ENCODE results near the gene ADCY1.

ADCY1 gene

GRCh38 chr7:45592230-45592991 is 18.2 kb downstream of the ADCY1 start:
- TF ChIP-seq EZH2phosphoT487 (IDR thresholded peaks at IDR 0.05; ENCODE audit: borderline replicate concordance) (no peak), CTCF (conservative IDR thresholded peaks at IDR 0.05; ENCODE audit: low read length) (no peak)
- Histone ChIP-seq H3K9me3 (ENCODE audit: insufficient read depth, low read depth, low read length) (no peaks in the 10 kb centered on the region), H2AFZ (ENCODE audit: low read length) (no peak overlapping the region), H3K36me3 (ENCODE audit: insufficient read depth, low read length) (no peaks in the 10 kb centered on the region), H4K20me1 (ENCODE audit: insufficient read depth, low read length, poor library complexity, severe bottlenecking) (no peaks in the 10 kb centered on the region), H3K4me1 (ENCODE audit: insufficient read depth, low read length, poor library complexity, severe bottlenecking) (no peaks in the 10 kb centered on the region), H3K4me3 (ENCODE audit: low read length, poor library complexity, severe bottlenecking) (no peak overlapping the region), H3K9me2 (replicated peaks; ENCODE audit: low read depth, low read length) (no peaks in the 10 kb centered on the region), H3K27me3 (ENCODE audit: insufficient read depth, low read length, poor library complexity, severe bottlenecking) (no peaks in the 10 kb centered on the region), H3F3A (ENCODE audit: low read depth) (no peaks in the 10 kb centered on the region), H3K4me2 (ENCODE audit: low read depth, low read length, poor library complexity, severe bottlenecking) (no peak overlapping the region), H3K9ac (ENCODE audit: low read depth, low read length, poor library complexity, severe bottlenecking) (no peak overlapping the region), H3K79me2 (ENCODE audit: insufficient read depth, low read length) (no peaks in the 10 kb centered on the region)

DNA sequence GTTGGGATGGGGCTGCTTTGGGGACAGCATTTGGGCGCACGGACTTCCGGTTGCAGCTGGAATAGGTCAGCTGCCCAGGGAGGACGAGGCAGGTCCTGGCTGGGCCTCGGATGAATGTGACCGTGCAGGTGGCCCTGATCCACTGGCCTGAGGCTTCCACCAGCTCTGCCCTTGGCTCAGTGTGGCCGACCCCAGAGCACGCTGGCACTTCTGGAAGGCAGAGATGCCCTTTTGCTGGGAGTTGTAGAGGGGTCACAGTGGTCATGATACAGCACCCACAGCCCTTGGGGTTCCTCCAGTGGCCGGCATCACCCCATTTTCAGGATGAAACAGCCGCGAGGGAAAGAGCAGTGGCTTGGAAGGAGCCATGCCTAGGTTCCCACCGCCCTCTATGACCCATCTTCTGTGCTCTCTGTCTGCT is 19.0 kb downstream of the ADCY1 start:
- Histone ChIP-seq H4K20me1 (ENCODE audit: insufficient read depth, low read length, poor library complexity, severe bottlenecking) (no peaks in the 10 kb centered on the region), H3K4me3 (ENCODE audit: low read length, poor library complexity, severe bottlenecking) (no peak overlapping the region), H3K27me3 (ENCODE audit: insufficient read depth, low read length, poor library complexity, severe bottlenecking) (no peaks in the 10 kb centered on the region), H3K4me1 (ENCODE audit: insufficient read depth, low read length, poor library complexity, severe bottlenecking) (no peaks in the 10 kb centered on the region), H3K9me2 (replicated peaks; ENCODE audit: low read depth, low read length) (no peaks in the 10 kb centered on the region), H2AFZ (ENCODE audit: low read length) (no peak overlapping the region), H3K79me2 (ENCODE audit: insufficient read depth, low read length) (no peaks in the 10 kb centered on the region), H3K4me2 (ENCODE audit: low read depth, low read length, poor library complexity, severe bottlenecking) (no peak overlapping the region), H3K36me3 (ENCODE audit: insufficient read depth, low read length) (no peaks in the 10 kb centered on the region), H3K9me3 (ENCODE audit: insufficient read depth, low read depth, low read length) (no peaks in the 10 kb centered on the region), H3K9ac (ENCODE audit: low read depth, low read length, poor library complexity, severe bottlenecking) (no peak overlapping the region), H3F3A (ENCODE audit: low read depth) (no peaks in the 10 kb centered on the region)
- TF ChIP-seq EZH2phosphoT487 (IDR thresholded peaks at IDR 0.05; ENCODE audit: borderline replicate concordance) (no peak), CTCF (conservative IDR thresholded peaks at IDR 0.05; ENCODE audit: low read length) (no peak)

DNA sequence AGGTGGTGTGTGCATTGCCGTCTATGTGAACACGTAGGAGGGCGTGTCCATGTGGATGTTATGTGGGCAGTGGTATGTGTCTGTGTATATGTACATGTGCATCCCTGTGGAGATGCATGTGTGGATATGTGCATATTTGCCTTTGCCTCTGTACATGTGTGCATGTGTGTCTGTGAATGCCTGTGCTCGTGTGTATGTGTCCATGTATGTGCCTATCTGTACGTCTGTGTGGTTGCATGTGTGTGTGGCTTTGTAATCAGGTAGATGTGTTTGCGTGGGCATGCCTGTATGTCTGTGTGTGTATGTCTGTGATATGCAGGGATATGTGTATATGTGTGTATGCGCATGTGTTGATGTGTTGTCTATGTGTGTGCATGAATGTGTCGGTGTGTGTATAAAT is 19.7 kb downstream of the ADCY1 start:
- TF ChIP-seq EZH2phosphoT487 (IDR thresholded peaks at IDR 0.05; ENCODE audit: borderline replicate concordance) (no peak), CTCF (conservative IDR thresholded peaks at IDR 0.05; ENCODE audit: low read length) (no peak)
- no peaks in the 10 kb centered on the region for H3F3A ChIP-seq (ENCODE audit: low read depth)
- no peak overlapping the region for H3K4me3 ChIP-seq (ENCODE audit: low read length, poor library complexity, severe bottlenecking)
- H3K79me2 ChIP-seq (ENCODE audit: insufficient read depth, low read length), result no peaks in the 10 kb centered on the region
- no peaks in the 10 kb centered on the region for H3K9me2 ChIP-seq (replicated peaks; ENCODE audit: low read depth, low read length)
- no peaks in the 10 kb centered on the region for H3K9me3 ChIP-seq (ENCODE audit: insufficient read depth, low read depth, low read length)
- H3K9ac ChIP-seq (ENCODE audit: low read depth, low read length, poor library complexity, severe bottlenecking), result no peak overlapping the region
- H3K4me2 ChIP-seq (ENCODE audit: low read depth, low read length, poor library complexity, severe bottlenecking), result no peak overlapping the region
- no peaks in the 10 kb centered on the region for H3K27me3 ChIP-seq (ENCODE audit: insufficient read depth, low read length, poor library complexity, severe bottlenecking)
- no peaks in the 10 kb centered on the region for H3K4me1 ChIP-seq (ENCODE audit: insufficient read depth, low read length, poor library complexity, severe bottlenecking)
- no peaks in the 10 kb centered on the region for H3K36me3 ChIP-seq (ENCODE audit: insufficient read depth, low read length)
- H4K20me1 ChIP-seq (ENCODE audit: insufficient read depth, low read length, poor library complexity, severe bottlenecking), result no peaks in the 10 kb centered on the region
- no peak overlapping the region for H2AFZ ChIP-seq (ENCODE audit: low read length)

Measured in Loucy (cell line).